Liver (tissue), 9 donors: ENCODE data around the gene GRIN3A. TPM values are rescaled to one million over a fixed set of nuclear protein-coding genes. Genes with fewer than 3 reads are reported as not detected.

Source experiments
- DNase-seq: peaks from one replicate; pipeline ENCODE4 v3.0.0-alpha.2; 2017; ENCODE audit warnings: low spot score
- H3K27ac ChIP-seq, 2 donors: one replicate each; pipeline ENCODE4 v1.7.0; 2013; ENCODE audit warnings: inconsistent platforms in 2 of 2, low read length in 2 of 2, control low read depth in 1 of 2, low read depth in 1 of 2, mild to moderate bottlenecking in 1 of 2
- H3K27me3 ChIP-seq, 4 donors: one replicate each; pipeline versions ENCODE4 v1.6.1 to v1.7.0; 2013; ENCODE audit warnings: low read length in 3 of 4, inconsistent platforms in 1 of 4, mild to moderate bottlenecking in 1 of 4, moderate library complexity in 1 of 4; ENCODE audit not compliant: control insufficient read depth in 4 of 4, insufficient read depth in 4 of 4
- H3K36me3 ChIP-seq, 4 donors: one replicate each; pipeline versions ENCODE4 v1.6.1 to v1.7.0; 2013; ENCODE audit warnings: low read length in 3 of 4, mild to moderate bottlenecking in 3 of 4, low read depth in 1 of 4, moderate library complexity in 1 of 4; ENCODE audit not compliant: control insufficient read depth in 4 of 4, insufficient read depth in 3 of 4
- H3K4me1 ChIP-seq, 4 donors: one replicate each; pipeline versions ENCODE4 v1.6.1 to v1.7.0; 2013; ENCODE audit warnings: low read length in 3 of 4, mild to moderate bottlenecking in 3 of 4, moderate library complexity in 1 of 4; ENCODE audit not compliant: control insufficient read depth in 4 of 4, insufficient read depth in 4 of 4
- H3K4me3 ChIP-seq, 3 donors: one replicate each; pipeline versions ENCODE4 v1.6.1 to v1.7.0; 2013; ENCODE audit warnings: low read length in 3 of 3, control low read depth in 1 of 3, low read depth in 1 of 3, mild to moderate bottlenecking in 1 of 3
- H3K9ac ChIP-seq, 2 donors: one replicate each; pipeline ENCODE4 v1.7.0; 2013; ENCODE audit warnings: low read length in 2 of 2, mild to moderate bottlenecking in 2 of 2, moderate library complexity in 2 of 2, control low read depth in 1 of 2, low read depth in 1 of 2
- H3K9me3 ChIP-seq, 4 donors: one replicate each; pipeline versions ENCODE4 v1.6.1 to v1.7.0; 2013; ENCODE audit warnings: low read length in 3 of 4; ENCODE audit not compliant: control insufficient read depth in 4 of 4
- ATF3 ChIP-seq: IDR thresholded peaks from 2 replicates; pipeline ENCODE4 v1.6.1; 2016; ENCODE audit warnings: antibody characterized with exemption
- CTCF ChIP-seq: fragments of 150-350 bp; IDR thresholded peaks from 2 replicates; pipeline ENCODE4 v1.5.1; 2017; ENCODE audit warnings: improper control_type of control experiment, low read depth, low read length; ENCODE audit not compliant: missing input control
- EGR1 ChIP-seq, 2 donors: IDR thresholded peaks; 2 replicates each; pipeline ENCODE4 v1.6.1; 2016 to 2018; ENCODE audit warnings: antibody characterized with exemption in 2 of 2, low read depth in 2 of 2
- FOXA1 ChIP-seq: IDR thresholded peaks from 2 replicates; pipeline ENCODE4 v1.6.1; 2016; ENCODE audit warnings: antibody characterized with exemption
- FOXA2 ChIP-seq: IDR thresholded peaks from 2 replicates; pipeline ENCODE4 v1.6.1; 2016; ENCODE audit warnings: antibody characterized with exemption
- GABPA ChIP-seq, 2 donors: IDR thresholded peaks in 1 of 2; conservative IDR thresholded peaks in 1 of 2; 2 replicates each; pipeline ENCODE4 v1.6.1; 2016; ENCODE audit warnings: antibody characterized with exemption in 2 of 2, mild to moderate bottlenecking in 1 of 2, moderate library complexity in 1 of 2
- HNF4A ChIP-seq, 2 donors: conservative IDR thresholded peaks; 2 replicates each; pipeline ENCODE4 v1.6.1; 2016; ENCODE audit warnings: antibody characterized with exemption in 2 of 2, mild to moderate bottlenecking in 2 of 2
- HNF4G ChIP-seq: IDR thresholded peaks from 2 replicates; pipeline ENCODE4 v1.6.1; 2016; ENCODE audit warnings: antibody characterized with exemption
- JUND ChIP-seq, 2 donors: IDR thresholded peaks; 2 replicates each; pipeline ENCODE4 v1.6.1; 2016; ENCODE audit warnings: antibody characterized with exemption in 2 of 2
- MAX ChIP-seq: IDR thresholded peaks from 2 replicates; pipeline ENCODE4 v1.6.1; 2016; ENCODE audit warnings: antibody characterized with exemption
- NR2F2 ChIP-seq: IDR thresholded peaks from 2 replicates; pipeline ENCODE4 v1.6.1; 2016; ENCODE audit warnings: antibody characterized with exemption
- RAD21 ChIP-seq, 2 donors: IDR thresholded peaks; 2 replicates each; pipeline ENCODE4 v1.6.1; 2016; ENCODE audit warnings: antibody characterized with exemption in 2 of 2, mild to moderate bottlenecking in 2 of 2
- REST ChIP-seq: IDR thresholded peaks from 2 replicates; pipeline ENCODE4 v1.6.1; 2016; ENCODE audit warnings: antibody characterized with exemption, mild to moderate bottlenecking
- RXRA ChIP-seq, 2 donors: IDR thresholded peaks; 2 replicates each; pipeline ENCODE4 v1.6.1; 2017 to 2018; ENCODE audit warnings: antibody characterized with exemption in 2 of 2, mild to moderate bottlenecking in 1 of 2
- SP1 ChIP-seq: IDR thresholded peaks from 2 replicates; pipeline ENCODE4 v1.6.1; 2018; ENCODE audit warnings: antibody characterized with exemption, mild to moderate bottlenecking
- TAF1 ChIP-seq: conservative IDR thresholded peaks from 2 replicates; pipeline ENCODE4 v1.6.1; 2016; ENCODE audit warnings: antibody characterized with exemption, mild to moderate bottlenecking
- YY1 ChIP-seq: IDR thresholded peaks from 2 replicates; pipeline ENCODE4 v1.6.1; 2016; ENCODE audit warnings: antibody characterized with exemption, mild to moderate bottlenecking
- ZBTB33 ChIP-seq: IDR thresholded peaks from 2 replicates; pipeline ENCODE4 v1.6.1; 2016; ENCODE audit warnings: antibody characterized with exemption
- WGBS: extraction: QIAGEN DNeasy Blood & Tissue Kit; methylation state at CpG from one replicate; pipeline ENCODE4 v1.1.7; 2013; 5-methylcytosine and 5-hydroxymethylcytosine counted together
- polyA plus RNA-seq, 2 donors: library from polyadenylated mRNA; stranded (reverse) in 1 of 2; unstranded in 1 of 2; fragments of 200-250 nt in 1 of 2; fragments of >200 nt in 1 of 2; fragmentation: Nextera tagmentation in 1 of 2; extraction: Ambion mirVana in 1 of 2; gene quantifications; one replicate each; pipeline versions ENCODE4 v1.2.1 to v1.2.3, GENCODE V29; 2013 to 2015
- total RNA-seq, 2 donors: library from RNA; depleted of rRNA; stranded (reverse); fragments of >200 nt; gene quantifications; one replicate each; pipeline ENCODE4 v1.2.3, GENCODE V29; 2014
- donor health status: healthy.
- donor health status: healthy.
- donor health status: healthy.
- donor health status: healthy.
- donor health status: healthy.

The GRIN3A gene
- total and polyA plus RNA-seq, 4 donors = under 0.01 to 0.23 (median 0.09) TPM

GRCh38 chr9:101702257-101702656, 36.2 kb downstream of the GRIN3A start:
- H3K4me3 ChIP-seq = no peak overlapping the region
- H3K4me1 ChIP-seq = peaks cover 4 to 25% (median 14%) of the 10 kb centered on the region in 4 donors
- no peak for TF ChIP-seq HNF4A (conservative IDR thresholded peaks at IDR 0.05)
- no peak for TF ChIP-seq YY1
- TF ChIP-seq EGR1 (IDR thresholded peaks at IDR 0.05; ENCODE audit: low read depth in 2 of 2) = no peak
- no peak for TF ChIP-seq RAD21 (IDR thresholded peaks at IDR 0.05)
- TF ChIP-seq SP1 = no peak
- no peak for TF ChIP-seq ATF3
- no peak for TF ChIP-seq MAX
- TF ChIP-seq FOXA2 = no peak
- TF ChIP-seq TAF1 = no peak
- no peak for TF ChIP-seq ZBTB33
- H3K36me3 ChIP-seq = no peaks in the 10 kb centered on the region
- no peak overlapping the region for H3K9ac ChIP-seq
- no peak overlapping the region for H3K27ac ChIP-seq
- no peak for DNase-seq
- H3K27me3 ChIP-seq = no peaks in the 10 kb centered on the region
- H3K9me3 ChIP-seq = no peaks in the 10 kb centered on the region

- DNase-seq = no peak
- H3K9ac ChIP-seq = no peak overlapping the region
- 99% methylated on average over 1 of the region's 1 CpG for WGBS
- no peaks in the 10 kb centered on the region for H3K9me3 ChIP-seq
- TF ChIP-seq NR2F2 (no peak), HNF4G (no peak), RXRA (IDR thresholded peaks at IDR 0.05) (no peak), TAF1 (no peak), REST (no peak), SP1 (no peak), FOXA2 (no peak), ATF3 (no peak), ZBTB33 (no peak), RAD21 (IDR thresholded peaks at IDR 0.05) (no peak), JUND (IDR thresholded peaks at IDR 0.05) (no peak), MAX (no peak), CTCF (no peak), FOXA1 (no peak), EGR1 (IDR thresholded peaks at IDR 0.05; ENCODE audit: low read depth in 2 of 2) (no peak), YY1 (no peak), GABPA (IDR thresholded peaks at IDR 0.05 in 1 of 2, conservative IDR thresholded peaks at IDR 0.05 in 1 of 2) (no peak)
- no peaks in the 10 kb centered on the region for H3K27me3 ChIP-seq
- no peak overlapping the region for H3K27ac ChIP-seq
- H3K4me3 ChIP-seq = no peak overlapping the region
- H3K4me1 ChIP-seq = no peaks in the 10 kb centered on the region
- H3K36me3 ChIP-seq = no peaks in the 10 kb centered on the region
These were observed 44.7 kb downstream of the GRIN3A start for GRCh38 chr9:101693546-101694336.
